ENCODE measurements around the gene LRRC14B. TPM values are rescaled to one million over a fixed set of nuclear protein-coding genes. Genes with fewer than 3 reads are reported as not detected.
"Not testable (repeated sequence)": the region's sequence is repeated elsewhere in the genome, so short reads cannot be mapped to it uniquely, and the experiment has no call there.

Gene LRRC14B
- total and polyA plus RNA-seq, 2 of the 13 experiments (the other 11 are each of a cell fraction or from before 2014, with no cell fraction given) = not detected

DNA sequence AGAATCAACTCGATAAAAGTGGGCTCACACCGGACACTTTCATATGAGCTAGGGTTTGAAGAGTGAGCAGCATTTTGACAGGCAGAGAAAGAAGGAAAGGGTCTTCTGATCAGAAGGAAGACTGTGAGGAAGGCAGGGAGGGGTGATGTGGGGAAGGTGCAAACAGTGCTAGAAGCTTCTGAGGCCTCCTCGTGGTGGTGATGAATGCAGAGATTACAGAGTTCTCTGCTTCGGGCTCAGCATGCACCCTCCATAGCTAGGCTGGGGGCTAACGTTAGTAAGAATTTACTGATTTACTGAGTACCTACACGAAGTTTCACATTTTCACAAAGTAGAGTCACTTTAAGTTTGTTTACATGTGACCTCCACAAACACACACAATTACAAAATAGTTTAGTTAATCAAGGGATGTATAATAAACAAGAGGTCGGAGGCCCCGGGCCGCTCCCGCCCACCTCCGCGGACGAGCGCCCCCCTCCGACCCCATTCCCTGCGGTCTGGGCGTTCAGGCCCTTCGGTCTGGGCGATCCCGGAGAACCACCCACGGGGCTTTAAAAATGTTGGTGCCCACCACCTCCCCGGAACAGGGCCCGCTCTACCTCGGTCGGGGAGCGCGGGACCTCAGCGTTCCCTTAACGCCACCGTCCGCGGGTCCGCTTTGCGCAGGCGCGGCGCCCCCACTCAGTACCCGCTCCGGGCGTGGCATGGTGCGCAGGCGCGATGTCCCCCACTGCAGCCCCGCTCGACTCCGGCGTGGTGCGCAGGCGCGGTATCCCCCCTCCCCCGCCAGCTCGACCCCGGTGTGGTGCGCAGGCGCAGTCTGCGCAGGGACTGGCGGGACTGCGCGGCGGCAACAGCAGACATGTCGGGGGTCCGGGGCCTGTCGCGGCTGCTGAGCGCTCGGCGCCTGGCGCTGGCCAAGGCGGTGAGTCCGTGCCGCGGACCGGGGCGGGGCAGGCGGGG is 26.5 kb downstream of the LRRC14B start, which contains the start of the genes CCDC127 and SDHA (continued):
- TF ChIP-seq ZNF441 (CRISPR knock-in tag; IDR thresholded peaks at IDR 0.05; ENCODE audit: borderline replicate concordance) (0 out of 2 replicates have a peak, but pooled peaks have one; percentile 21), ZNF501 (CRISPR knock-in tag; IDR thresholded peaks at IDR 0.05) (peak; percentile 78; the same call in 1 of the 2 replicates), YEATS4 (CRISPR knock-in tag; IDR thresholded peaks at IDR 0.05; ENCODE audit: borderline replicate concordance) (peak; percentile 40; the same call in 1 of the 2 replicates), RXRA (CRISPR knock-in tag; IDR thresholded peaks at IDR 0.05) (0 out of 2 replicates have a peak, but pooled peaks have one; percentile 22), ZNF777 (CRISPR knock-in tag; IDR thresholded peaks at IDR 0.05) (peak; percentile 41), RBM39 (IDR thresholded peaks at IDR 0.05; ENCODE audit: low read depth, low read length, poor library complexity, severe bottlenecking) (peak; percentile 11), ZBTB7A (CRISPR knock-in tag; IDR thresholded peaks at IDR 0.05) (peak; percentile 45; the same call in 1 of the 2 replicates), NR2C2 (CRISPR knock-in tag; IDR thresholded peaks at IDR 0.05; ENCODE audit: borderline replicate concordance) (peak; percentile 77), ERF (CRISPR knock-in tag; IDR thresholded peaks at IDR 0.05) (peak; percentile 57; the same call in 1 of the 2 replicates), ZNF546 (CRISPR knock-in tag; conservative IDR thresholded peaks at IDR 0.05) (peak; percentile 1; the same call in 1 of the 2 replicates), ZFX (CRISPR knock-in tag; IDR thresholded peaks at IDR 0.05; ENCODE audit: low read depth) (peak; percentile 91), ZNF772 (CRISPR knock-in tag; IDR thresholded peaks at IDR 0.05) (peak; percentile 39; the same call in 1 of the 2 replicates), ZSCAN21 (CRISPR knock-in tag; IDR thresholded peaks at IDR 0.05; ENCODE audit: borderline replicate concordance) (0 out of 2 replicates have a peak, but pooled peaks have one; percentile 37), SPEN (CRISPR knock-in tag; IDR thresholded peaks at IDR 0.05; ENCODE audit: low read depth) (peak; percentile 66; the same call in 1 of the 2 replicates), SP1 (CRISPR knock-in tag; IDR thresholded peaks at IDR 0.05) (peak; percentile 46; the same call in 1 of the 2 replicates)
- TF ChIP-seq, protein P1, sequence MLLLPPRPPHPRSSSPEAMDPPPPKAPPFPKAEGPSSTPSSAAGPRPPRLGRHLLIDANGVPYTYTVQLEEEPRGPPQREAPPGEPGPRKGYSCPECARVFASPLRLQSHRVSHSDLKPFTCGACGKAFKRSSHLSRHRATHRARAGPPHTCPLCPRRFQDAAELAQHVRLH (CRISPR knock-in tag; IDR thresholded peaks at IDR 0.05; ENCODE audit: borderline replicate concordance, low read depth) = 0 out of 2 replicates have a peak, but pooled peaks have one; percentile 57
- TF ChIP-seq, protein P2, sequence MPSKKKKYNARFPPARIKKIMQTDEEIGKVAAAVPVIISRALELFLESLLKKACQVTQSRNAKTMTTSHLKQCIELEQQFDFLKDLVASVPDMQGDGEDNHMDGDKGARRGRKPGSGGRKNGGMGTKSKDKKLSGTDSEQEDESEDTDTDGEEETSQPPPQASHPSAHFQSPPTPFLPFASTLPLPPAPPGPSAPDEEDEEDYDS (CRISPR knock-in tag; IDR thresholded peaks at IDR 0.05) = peak; percentile 72
- TF ChIP-seq, protein P3, sequence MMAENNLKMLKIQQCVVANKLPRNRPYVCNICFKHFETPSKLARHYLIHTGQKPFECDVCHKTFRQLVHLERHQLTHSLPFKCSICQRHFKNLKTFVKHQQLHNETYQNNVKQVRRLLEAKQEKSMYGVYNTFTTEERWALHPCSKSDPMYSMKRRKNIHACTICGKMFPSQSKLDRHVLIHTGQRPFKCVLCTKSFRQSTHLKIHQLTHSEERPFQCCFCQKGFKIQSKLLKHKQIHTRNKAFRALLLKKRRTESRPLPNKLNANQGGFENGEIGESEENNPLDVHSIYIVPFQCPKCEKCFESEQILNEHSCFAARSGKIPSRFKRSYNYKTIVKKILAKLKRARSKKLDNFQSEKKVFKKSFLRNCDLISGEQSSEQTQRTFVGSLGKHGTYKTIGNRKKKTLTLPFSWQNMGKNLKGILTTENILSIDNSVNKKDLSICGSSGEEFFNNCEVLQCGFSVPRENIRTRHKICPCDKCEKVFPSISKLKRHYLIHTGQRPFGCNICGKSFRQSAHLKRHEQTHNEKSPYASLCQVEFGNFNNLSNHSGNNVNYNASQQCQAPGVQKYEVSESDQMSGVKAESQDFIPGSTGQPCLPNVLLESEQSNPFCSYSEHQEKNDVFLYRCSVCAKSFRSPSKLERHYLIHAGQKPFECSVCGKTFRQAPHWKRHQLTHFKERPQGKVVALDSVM (CRISPR knock-in tag; IDR thresholded peaks at IDR 0.05) = peak; percentile 33; the same call in 1 of the 2 replicates
- TF ChIP-seq, protein P4, sequence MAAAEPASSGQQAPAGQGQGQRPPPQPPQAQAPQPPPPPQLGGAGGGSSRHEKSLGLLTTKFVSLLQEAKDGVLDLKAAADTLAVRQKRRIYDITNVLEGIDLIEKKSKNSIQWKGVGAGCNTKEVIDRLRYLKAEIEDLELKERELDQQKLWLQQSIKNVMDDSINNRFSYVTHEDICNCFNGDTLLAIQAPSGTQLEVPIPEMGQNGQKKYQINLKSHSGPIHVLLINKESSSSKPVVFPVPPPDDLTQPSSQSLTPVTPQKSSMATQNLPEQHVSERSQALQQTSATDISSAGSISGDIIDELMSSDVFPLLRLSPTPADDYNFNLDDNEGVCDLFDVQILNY (CRISPR knock-in tag; conservative IDR thresholded peaks at IDR 0.05) = peak; percentile 47; the same call in 1 of the 2 replicates
- TF ChIP-seq SP1 (IDR thresholded peaks at IDR 0.05) = not testable (repeated sequence)
